EL (cell line): ENCODE data around the gene SSTR3.
"Not testable (repeated sequence)": the region's sequence is repeated elsewhere in the genome, so short reads cannot be mapped to it uniquely, and the experiment has no call there.

Source experiments
- DNase-seq: peaks from one replicate; pipeline ENCODE4 v3.0.0-alpha.2; 2016

The SSTR3 gene

GRCh38 chr22:37178350-37179125 lies 33.7 kb downstream of the SSTR3 start:
- no peak for DNase-seq

DNA sequence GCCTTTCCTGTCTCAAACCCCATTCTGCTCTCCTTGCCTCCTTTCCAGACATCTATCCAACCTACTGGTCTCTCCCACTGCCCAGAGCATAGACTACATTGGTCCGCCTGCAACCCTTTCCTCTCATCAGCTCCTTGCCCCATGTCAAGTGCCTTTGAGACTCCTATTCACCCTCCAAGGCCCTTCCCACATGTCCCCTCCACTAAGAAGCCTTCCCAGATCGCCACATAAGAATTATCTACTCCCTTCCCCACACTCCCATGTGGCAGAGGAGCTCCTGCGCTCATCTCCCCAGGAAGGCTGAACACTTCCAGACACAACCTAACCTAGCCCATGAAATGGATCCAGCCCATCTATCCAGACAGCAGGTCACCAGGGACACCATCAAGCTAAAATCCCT lies 34.5 kb downstream of the SSTR3 start:
- DNase-seq: no peak

DNA sequence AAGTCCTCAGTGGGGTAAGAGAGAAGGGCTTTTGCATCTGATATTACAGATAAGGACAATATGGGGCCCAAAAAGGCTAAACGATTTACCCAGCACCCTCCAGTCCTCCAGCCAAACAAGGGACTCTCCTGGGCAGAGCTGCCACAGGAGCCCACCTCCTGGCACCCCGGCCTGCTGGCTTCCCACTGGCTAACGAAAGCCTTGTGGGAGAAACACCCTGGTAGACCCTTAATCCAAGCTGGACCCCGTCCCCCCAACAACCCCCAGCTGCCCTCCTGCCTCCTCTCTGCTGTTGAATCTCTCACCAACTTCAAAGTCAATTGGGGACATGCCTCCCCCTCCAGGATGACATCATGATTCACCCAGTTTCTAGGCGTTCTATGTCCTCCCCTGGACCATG lies 35.1 kb downstream of the SSTR3 start:
- no peak for DNase-seq

- DNase-seq: peak; percentile 71
Measured at GRCh38 chr22:37176464-37177061, 35.7 kb downstream of the SSTR3 start.

- no peak for DNase-seq
Measured at GRCh38 chr22:37175414-37176281, 36.6 kb downstream of the SSTR3 start.

- no peak for DNase-seq
Measured at GRCh38 chr22:37174964-37175363, 37.3 kb downstream of the SSTR3 start.

DNA sequence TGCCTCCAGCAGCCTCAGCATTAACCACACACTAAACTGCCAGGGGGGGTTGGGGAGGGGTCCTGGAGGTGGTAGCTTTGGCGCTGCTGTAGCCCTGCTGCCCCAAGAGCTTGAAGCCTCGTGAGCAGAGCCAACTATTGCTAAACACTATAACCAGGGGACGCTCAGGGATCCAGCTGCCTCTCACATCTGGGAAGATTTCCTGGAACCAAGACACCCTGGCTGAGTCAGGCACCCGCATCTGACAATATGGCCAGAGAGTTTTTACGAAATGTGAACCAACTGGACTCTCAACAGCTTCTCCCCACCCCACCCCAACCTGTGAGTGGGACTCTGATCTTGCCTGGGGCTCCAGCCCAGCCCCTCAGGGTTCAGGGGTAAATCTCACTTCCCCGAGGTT lies 38.6 kb downstream of the SSTR3 start:
- no peak for DNase-seq

GRCh38 chr22:37172266-37173245 lies 39.7 kb downstream of the SSTR3 start:
- no peak for DNase-seq

DNA sequence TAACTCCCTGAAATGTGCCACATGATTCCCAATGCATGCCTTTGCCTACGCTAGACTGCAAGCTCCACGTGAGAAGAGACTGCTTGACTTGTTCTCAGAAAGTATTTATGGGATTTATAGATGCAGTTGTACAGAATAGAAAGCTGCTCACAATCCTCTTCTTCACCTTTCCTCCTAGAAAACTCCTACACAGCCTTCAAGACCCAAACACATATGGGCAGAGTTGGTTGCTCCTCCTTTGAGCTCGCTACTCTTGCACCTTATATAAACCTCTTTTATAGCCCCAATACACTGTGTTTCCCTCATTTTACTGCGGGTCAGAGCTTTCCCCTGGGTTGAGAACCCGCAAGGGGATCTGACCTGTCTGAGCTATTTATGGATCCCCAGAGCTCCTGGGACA lies 40.6 kb downstream of the SSTR3 start:
- no peak for DNase-seq

GRCh38 chr22:37170689-37171405 lies 41.4 kb downstream of the SSTR3 start:
- DNase-seq: not testable (repeated sequence)

- no peak for DNase-seq
Measured at GRCh38 chr22:37169947-37170688, 42.2 kb downstream of the SSTR3 start.

DNA sequence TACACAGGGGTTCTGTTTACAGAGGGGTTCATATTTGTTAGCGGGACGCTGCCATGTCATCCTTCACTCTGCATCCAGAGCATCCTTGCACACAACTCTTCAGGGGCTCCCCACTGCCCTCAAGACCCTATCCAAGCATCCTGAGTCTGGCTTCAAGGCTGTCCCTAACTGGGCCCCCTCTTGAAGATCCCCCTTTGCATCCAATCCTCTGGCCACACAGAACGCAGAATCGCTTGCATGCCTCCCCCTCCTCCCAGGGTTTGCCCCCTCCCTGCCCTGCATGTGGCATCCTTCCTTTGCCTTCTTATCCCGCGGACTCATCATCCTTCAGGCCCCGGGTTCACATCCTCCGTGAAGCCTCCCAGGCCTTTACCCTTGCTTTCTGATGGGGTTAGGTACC lies 42.9 kb downstream of the SSTR3 start:
- DNase-seq: no peak

DNA sequence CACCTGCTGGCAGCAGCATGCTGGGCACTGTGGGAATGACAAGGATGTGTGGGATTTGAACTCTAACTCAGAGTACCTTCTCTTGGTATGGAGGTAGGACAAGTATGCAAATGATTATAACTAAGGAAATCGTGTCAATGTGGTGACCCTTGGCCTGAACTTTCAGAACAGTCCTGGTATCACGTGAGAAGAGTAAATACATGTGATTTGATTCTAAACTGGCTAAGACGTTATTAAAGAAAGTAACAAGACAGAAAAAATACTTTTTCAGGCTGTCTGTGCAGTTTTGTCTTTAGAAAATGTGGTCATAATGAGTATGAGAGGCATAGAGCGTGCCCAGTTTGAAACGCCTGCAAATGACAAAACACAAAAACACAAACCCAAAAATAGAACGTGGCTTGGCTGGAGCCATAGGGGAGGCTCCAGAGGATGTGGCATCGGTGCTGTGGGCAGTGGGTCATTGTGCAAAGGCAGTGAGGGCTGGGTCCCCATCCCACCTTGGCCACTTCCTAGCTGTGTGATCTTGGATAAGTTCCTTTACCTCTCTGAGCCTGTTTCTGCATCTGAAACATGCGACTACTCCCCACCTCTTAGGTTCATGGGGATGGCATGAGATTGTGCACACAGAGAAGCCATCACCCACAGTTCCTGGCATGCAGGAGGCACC lies 44.2 kb downstream of the SSTR3 start:
- DNase-seq: no peak

DNA sequence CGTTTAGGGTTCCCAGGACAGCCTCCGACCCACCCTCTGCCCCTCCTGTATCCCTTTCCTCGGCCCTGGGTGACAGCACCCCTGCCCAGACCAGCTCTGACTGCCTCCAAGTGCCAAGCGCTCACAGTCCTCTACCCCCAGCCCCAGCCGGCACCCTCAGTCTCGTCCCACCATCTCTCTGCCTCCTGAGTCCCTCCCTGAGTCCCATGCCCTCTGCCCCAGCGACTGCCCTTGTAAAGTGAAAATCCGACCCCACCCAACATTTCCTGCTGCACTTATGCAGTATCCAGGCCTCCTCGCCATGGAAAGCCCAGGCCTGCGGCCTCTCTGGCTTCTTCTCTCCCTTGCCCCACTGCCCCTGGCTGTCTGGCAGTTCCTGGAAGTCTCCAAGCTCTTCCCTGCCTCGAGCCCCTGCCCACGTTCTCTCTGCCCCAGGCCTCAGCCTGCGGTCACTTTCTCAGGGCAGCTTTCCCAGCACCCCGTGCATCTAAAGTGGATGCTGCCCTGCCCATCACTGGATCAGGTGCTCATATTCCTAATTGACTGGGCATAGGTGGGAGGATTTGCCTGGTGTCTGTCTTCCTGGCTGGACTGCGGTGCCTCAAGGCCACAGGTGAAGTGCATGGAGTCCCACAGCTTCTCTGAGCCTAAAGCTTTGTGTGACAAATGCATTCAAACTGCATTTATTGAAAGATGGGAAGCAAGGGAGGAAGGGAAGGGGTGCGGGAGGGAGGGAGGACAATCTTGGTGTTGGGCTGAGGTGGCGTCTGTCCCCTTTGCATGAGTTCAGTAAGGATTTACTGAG lies 44.9 kb downstream of the SSTR3 start:
- no peak for DNase-seq

GRCh38 chr22:37166675-37167066 lies 45.6 kb downstream of the SSTR3 start:
- DNase-seq: peak; percentile 70

DNA sequence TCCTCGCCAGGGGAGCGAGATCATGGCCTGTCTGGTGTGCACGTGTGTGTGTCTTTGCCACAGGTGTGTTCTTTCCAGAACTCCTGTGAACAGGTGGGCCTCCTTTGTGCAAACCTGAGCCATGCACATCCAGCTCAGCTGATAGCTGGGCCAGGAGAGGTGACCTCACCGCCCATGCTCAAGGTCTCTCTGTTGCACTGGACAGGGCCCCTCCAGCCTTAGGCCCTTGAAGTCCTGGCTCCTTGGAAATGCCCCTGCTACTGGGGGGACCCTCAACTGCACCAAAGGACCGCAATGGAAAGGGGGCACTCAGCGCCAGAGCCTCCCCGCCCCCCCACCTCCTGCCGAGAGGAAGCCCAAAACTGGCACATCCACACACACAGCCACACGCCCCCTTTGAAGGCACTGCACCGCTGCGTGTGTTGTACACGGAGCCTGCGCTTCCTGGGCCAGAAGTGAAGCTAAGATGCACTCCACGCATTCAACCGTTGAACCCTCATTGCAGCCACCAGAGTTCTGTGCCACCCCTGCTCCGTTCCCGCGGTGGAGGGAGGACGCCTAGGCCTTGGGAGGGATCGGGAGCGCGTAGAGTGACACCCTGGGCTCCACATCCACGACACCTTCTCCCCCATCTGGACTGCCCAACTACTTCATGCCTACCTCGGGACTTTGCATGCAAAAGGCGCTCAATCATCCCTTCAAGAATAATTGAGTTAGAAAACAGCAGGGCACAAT lies 46.2 kb downstream of the SSTR3 start:
- no peak for DNase-seq

DNA sequence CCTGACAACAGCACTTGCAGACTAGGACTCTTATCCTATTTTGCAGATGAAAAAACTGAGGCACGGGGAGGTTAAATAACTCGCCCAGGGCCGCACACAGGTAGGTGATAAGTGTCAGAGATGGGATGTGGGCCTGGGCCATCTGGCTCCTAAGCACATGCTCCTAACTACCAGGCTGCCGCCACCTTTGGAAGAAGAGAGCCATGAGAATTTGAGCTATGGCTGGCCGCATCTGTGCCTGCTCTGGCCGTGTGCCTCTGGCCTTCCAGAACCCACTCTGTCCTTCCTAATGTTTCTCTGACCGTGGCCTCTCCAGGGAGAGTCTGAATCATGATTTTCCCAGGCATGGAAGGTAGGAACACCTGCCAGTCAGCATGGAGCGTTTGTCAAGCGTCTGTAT lies 47.2 kb downstream of the SSTR3 start:
- no peak for DNase-seq

GRCh38 chr22:37164505-37164887 lies 47.8 kb downstream of the SSTR3 start:
- DNase-seq: no peak
